HEK293 (cell line): ENCODE measurements around the gene CUL3.

Experiments
- CTCF ChIP-seq: fragments of 450-650 bp; formaldehyde crosslinking; IDR thresholded peaks from 2 replicates; pipeline ENCODE4 v1.5.1; 2016; ENCODE audit warnings: missing biosample characterization, missing genetic modification characterization
- ZNF112 ChIP-seq: fragments of 450-650 bp; formaldehyde crosslinking; IDR thresholded peaks from 2 replicates; pipeline ENCODE4 v1.5.0; 2017; ENCODE audit warnings: missing biosample characterization, missing genetic modification characterization
- ZNF266 ChIP-seq: fragments of 450-650 bp; formaldehyde crosslinking; IDR thresholded peaks from 2 replicates; pipeline ENCODE4 v1.5.1; 2016; ENCODE audit warnings: missing biosample characterization, missing genetic modification characterization, low read depth
- ZNF311 ChIP-seq: fragments of 450-650 bp; formaldehyde crosslinking; IDR thresholded peaks from 2 replicates; pipeline ENCODE4 v1.5.1; 2017; ENCODE audit warnings: missing biosample characterization, missing genetic modification characterization, borderline replicate concordance
- ZNF558 ChIP-seq: fragments of 450-650 bp; formaldehyde crosslinking; IDR thresholded peaks from 2 replicates; pipeline ENCODE4 v1.5.1; 2016; ENCODE audit warnings: missing biosample characterization, missing genetic modification characterization
- ZSCAN30 ChIP-seq: fragments of 450-650 bp; IDR thresholded peaks from 2 replicates; pipeline ENCODE4 v1.5.1; 2018; ENCODE audit warnings: missing biosample characterization, mild to moderate bottlenecking, missing genetic modification characterization, moderate library complexity

GRCh38 chr2:224626735-224627134 lies 41.6 kb upstream of the CUL3 start:
- no peak for TF ChIP-seq CTCF (tag by site-specific recombination)
- TF ChIP-seq ZNF311: no peak
- no peak for TF ChIP-seq ZNF558 (tag by site-specific recombination)
- no peak for TF ChIP-seq ZNF112 (tag by site-specific recombination)
- no peak for TF ChIP-seq ZNF266 (tag by site-specific recombination)
- no peak for TF ChIP-seq ZSCAN30
